GM18519 (cell line): ENCODE results near the gene RAB11A.

ENCODE experiments used
- ATAC-seq: cut with Tn5 transposase; IDR thresholded peaks from one replicate; pipeline ENCODE4 v1.9.1; 2021; ENCODE audit warnings: mild to moderate bottlenecking, moderate library complexity; ENCODE audit not compliant: unreplicated experiment, low FRiP score

Gene RAB11A

GRCh38 chr15:65935391-65935790 lies 66.1 kb downstream of the RAB11A start:
- no peak for ATAC-seq

GRCh38 chr15:65936282-65936681 lies 67.0 kb downstream of the RAB11A start:
- ATAC-seq = no peak

GRCh38 chr15:65937054-65937453 lies 67.8 kb downstream of the RAB11A start:
- ATAC-seq = no peak

- ATAC-seq = no peak
Observed at GRCh38 chr15:65937476-65937875, 68.2 kb downstream of the RAB11A start.

GRCh38 chr15:65938604-65939003 lies 69.3 kb downstream of the RAB11A start:
- no peak for ATAC-seq

- ATAC-seq = no peak
Observed at GRCh38 chr15:65939901-65940617, 70.8 kb downstream of the RAB11A start.

GRCh38 chr15:65940618-65940909 lies 71.3 kb downstream of the RAB11A start:
- no peak for ATAC-seq
